ENCODE data around the gene TMEM266.
A peak's percentile ranks its signal among the peaks of the same experiment; 100 is the strongest.

The TMEM266 gene

GRCh38 chr15:76178296-76179000 lies 118.7 kb downstream of the TMEM266 start:
- DNase-seq (ENCODE audit: insufficient read length, low spot score): no peak
- FAIRE-seq: no peak

GRCh38 chr15:76179023-76179422 lies 119.2 kb downstream of the TMEM266 start:
- FAIRE-seq: no peak
- DNase-seq (ENCODE audit: insufficient read length, low spot score): no peak

- FAIRE-seq (no peak), DNase-seq (ENCODE audit: insufficient read length, low spot score) (no peak)
Measured at GRCh38 chr15:76180321-76180720, 120.5 kb downstream of the TMEM266 start.

- DNase-seq (ENCODE audit: insufficient read length, low spot score): peak; percentile 42
- FAIRE-seq: peak; percentile 84
Measured at GRCh38 chr15:76181705-76182107, 121.9 kb downstream of the TMEM266 start.

GRCh38 chr15:76183930-76184649 lies 124.3 kb downstream of the TMEM266 start:
- FAIRE-seq: no peak
- no peak for DNase-seq (ENCODE audit: insufficient read length, low spot score)

- FAIRE-seq: no peak
- DNase-seq (ENCODE audit: insufficient read length, low spot score): no peak
Measured at GRCh38 chr15:76184650-76185035, 124.9 kb downstream of the TMEM266 start.

- peak; percentile 37 for DNase-seq (ENCODE audit: insufficient read length, low spot score)
- peak; percentile 18 for FAIRE-seq
Measured at GRCh38 chr15:76185716-76186115, 125.9 kb downstream of the TMEM266 start.

- FAIRE-seq (no peak), DNase-seq (ENCODE audit: insufficient read length, low spot score) (no peak)
Measured at GRCh38 chr15:76187163-76187562, 127.4 kb downstream of the TMEM266 start.

GRCh38 chr15:76189106-76189505 lies 129.3 kb downstream of the TMEM266 start:
- DNase-seq (ENCODE audit: insufficient read length, low spot score) (no peak), FAIRE-seq (no peak)

- DNase-seq (ENCODE audit: insufficient read length, low spot score) (no peak), FAIRE-seq (no peak)
Measured at GRCh38 chr15:76190070-76190564, 130.3 kb downstream of the TMEM266 start.

GRCh38 chr15:76190751-76191538 lies 131.2 kb downstream of the TMEM266 start:
- DNase-seq (ENCODE audit: insufficient read length, low spot score) (peak; percentile 96), FAIRE-seq (peak; percentile 68)

GRCh38 chr15:76191539-76192244 lies 131.9 kb downstream of the TMEM266 start:
- no peak for FAIRE-seq

GRCh38 chr15:76192715-76193114 lies 132.9 kb downstream of the TMEM266 start:
- FAIRE-seq (no peak), DNase-seq (ENCODE audit: insufficient read length, low spot score) (no peak)

More at GRCh38 chr15:76191539-76192244, 131.9 kb downstream of the TMEM266 start:
- DNase-seq (ENCODE audit: insufficient read length, low spot score): no peak

GRCh38 chr15:76193934-76194333 lies 134.1 kb downstream of the TMEM266 start:
- no peak for DNase-seq (ENCODE audit: insufficient read length, low spot score)
- FAIRE-seq: no peak

- FAIRE-seq: no peak
- DNase-seq (ENCODE audit: insufficient read length, low spot score): no peak
Measured at GRCh38 chr15:76195506-76196268, 135.9 kb downstream of the TMEM266 start.

- FAIRE-seq (no peak), DNase-seq (ENCODE audit: insufficient read length, low spot score) (no peak)
Measured at GRCh38 chr15:76196269-76197231, 136.8 kb downstream of the TMEM266 start.

GRCh38 chr15:76197703-76198455 lies 138.1 kb downstream of the TMEM266 start:
- no peak for FAIRE-seq
- DNase-seq (ENCODE audit: insufficient read length, low spot score): no peak
